ENCODE measurements around the gene MICOS13.
A peak's percentile ranks its signal among the peaks of the same experiment; 100 is the strongest.

DNA sequence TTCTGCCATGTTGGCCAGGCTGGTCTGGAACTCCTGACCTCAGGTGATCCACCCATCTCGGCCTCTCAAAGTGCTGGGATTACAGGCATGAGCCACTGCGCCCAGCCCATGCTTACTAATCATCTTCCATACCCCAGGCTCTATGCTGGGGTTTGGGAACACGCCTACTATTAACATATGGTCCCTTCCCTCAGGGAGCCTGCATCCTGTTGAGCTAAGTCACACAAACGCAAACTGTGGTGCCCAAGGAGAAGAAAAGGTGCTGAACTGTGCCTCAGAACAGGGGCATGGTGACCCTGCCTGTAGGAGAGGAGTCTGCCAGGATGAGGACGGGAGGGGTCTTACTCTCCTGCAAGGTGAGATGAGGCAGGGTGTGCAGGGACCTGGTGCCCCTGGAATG lies 5.6 kb downstream of the MICOS13 start:
- TF ChIP-seq ZNF48 (tag by site-specific recombination; IDR thresholded peaks at IDR 0.05) (no peak), ZNF24 (tag by site-specific recombination; IDR thresholded peaks at IDR 0.05) (no peak), ZBTB48 (tag by site-specific recombination; IDR thresholded peaks at IDR 0.05) (0 out of 2 replicates have a peak, but pooled peaks have one; percentile 22), BCL11A (tag by site-specific recombination; IDR thresholded peaks at IDR 0.05; ENCODE audit: low read depth) (no peak), ZNF184 (tag by site-specific recombination; IDR thresholded peaks at IDR 0.05) (no peak), ZNF133 (tag by site-specific recombination; IDR thresholded peaks at IDR 0.05) (no peak), SALL2 (tag by site-specific recombination; IDR thresholded peaks at IDR 0.05; ENCODE audit: borderline replicate concordance) (no peak), ZNF112 (tag by site-specific recombination; IDR thresholded peaks at IDR 0.05) (no peak)
- TF ChIP-seq, protein P1, sequence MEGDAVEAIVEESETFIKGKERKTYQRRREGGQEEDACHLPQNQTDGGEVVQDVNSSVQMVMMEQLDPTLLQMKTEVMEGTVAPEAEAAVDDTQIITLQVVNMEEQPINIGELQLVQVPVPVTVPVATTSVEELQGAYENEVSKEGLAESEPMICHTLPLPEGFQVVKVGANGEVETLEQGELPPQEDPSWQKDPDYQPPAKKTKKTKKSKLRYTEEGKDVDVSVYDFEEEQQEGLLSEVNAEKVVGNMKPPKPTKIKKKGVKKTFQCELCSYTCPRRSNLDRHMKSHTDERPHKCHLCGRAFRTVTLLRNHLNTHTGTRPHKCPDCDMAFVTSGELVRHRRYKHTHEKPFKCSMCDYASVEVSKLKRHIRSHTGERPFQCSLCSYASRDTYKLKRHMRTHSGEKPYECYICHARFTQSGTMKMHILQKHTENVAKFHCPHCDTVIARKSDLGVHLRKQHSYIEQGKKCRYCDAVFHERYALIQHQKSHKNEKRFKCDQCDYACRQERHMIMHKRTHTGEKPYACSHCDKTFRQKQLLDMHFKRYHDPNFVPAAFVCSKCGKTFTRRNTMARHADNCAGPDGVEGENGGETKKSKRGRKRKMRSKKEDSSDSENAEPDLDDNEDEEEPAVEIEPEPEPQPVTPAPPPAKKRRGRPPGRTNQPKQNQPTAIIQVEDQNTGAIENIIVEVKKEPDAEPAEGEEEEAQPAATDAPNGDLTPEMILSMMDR (tag by site-specific recombination; IDR thresholded peaks at IDR 0.05) = no peak
- TF ChIP-seq, protein P2, sequence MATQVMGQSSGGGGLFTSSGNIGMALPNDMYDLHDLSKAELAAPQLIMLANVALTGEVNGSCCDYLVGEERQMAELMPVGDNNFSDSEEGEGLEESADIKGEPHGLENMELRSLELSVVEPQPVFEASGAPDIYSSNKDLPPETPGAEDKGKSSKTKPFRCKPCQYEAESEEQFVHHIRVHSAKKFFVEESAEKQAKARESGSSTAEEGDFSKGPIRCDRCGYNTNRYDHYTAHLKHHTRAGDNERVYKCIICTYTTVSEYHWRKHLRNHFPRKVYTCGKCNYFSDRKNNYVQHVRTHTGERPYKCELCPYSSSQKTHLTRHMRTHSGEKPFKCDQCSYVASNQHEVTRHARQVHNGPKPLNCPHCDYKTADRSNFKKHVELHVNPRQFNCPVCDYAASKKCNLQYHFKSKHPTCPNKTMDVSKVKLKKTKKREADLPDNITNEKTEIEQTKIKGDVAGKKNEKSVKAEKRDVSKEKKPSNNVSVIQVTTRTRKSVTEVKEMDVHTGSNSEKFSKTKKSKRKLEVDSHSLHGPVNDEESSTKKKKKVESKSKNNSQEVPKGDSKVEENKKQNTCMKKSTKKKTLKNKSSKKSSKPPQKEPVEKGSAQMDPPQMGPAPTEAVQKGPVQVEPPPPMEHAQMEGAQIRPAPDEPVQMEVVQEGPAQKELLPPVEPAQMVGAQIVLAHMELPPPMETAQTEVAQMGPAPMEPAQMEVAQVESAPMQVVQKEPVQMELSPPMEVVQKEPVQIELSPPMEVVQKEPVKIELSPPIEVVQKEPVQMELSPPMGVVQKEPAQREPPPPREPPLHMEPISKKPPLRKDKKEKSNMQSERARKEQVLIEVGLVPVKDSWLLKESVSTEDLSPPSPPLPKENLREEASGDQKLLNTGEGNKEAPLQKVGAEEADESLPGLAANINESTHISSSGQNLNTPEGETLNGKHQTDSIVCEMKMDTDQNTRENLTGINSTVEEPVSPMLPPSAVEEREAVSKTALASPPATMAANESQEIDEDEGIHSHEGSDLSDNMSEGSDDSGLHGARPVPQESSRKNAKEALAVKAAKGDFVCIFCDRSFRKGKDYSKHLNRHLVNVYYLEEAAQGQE (tag by site-specific recombination; IDR thresholded peaks at IDR 0.05) = no peak
- TF ChIP-seq, protein P3, sequence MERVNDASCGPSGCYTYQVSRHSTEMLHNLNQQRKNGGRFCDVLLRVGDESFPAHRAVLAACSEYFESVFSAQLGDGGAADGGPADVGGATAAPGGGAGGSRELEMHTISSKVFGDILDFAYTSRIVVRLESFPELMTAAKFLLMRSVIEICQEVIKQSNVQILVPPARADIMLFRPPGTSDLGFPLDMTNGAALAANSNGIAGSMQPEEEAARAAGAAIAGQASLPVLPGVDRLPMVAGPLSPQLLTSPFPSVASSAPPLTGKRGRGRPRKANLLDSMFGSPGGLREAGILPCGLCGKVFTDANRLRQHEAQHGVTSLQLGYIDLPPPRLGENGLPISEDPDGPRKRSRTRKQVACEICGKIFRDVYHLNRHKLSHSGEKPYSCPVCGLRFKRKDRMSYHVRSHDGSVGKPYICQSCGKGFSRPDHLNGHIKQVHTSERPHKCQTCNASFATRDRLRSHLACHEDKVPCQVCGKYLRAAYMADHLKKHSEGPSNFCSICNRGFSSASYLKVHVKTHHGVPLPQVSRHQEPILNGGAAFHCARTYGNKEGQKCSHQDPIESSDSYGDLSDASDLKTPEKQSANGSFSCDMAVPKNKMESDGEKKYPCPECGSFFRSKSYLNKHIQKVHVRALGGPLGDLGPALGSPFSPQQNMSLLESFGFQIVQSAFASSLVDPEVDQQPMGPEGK (tag by site-specific recombination; IDR thresholded peaks at IDR 0.05) = no peak
- TF ChIP-seq, protein P4, sequence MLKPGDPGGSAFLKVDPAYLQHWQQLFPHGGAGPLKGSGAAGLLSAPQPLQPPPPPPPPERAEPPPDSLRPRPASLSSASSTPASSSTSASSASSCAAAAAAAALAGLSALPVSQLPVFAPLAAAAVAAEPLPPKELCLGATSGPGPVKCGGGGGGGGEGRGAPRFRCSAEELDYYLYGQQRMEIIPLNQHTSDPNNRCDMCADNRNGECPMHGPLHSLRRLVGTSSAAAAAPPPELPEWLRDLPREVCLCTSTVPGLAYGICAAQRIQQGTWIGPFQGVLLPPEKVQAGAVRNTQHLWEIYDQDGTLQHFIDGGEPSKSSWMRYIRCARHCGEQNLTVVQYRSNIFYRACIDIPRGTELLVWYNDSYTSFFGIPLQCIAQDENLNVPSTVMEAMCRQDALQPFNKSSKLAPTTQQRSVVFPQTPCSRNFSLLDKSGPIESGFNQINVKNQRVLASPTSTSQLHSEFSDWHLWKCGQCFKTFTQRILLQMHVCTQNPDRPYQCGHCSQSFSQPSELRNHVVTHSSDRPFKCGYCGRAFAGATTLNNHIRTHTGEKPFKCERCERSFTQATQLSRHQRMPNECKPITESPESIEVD (tag by site-specific recombination; IDR thresholded peaks at IDR 0.05) = no peak

All from HEK293 (cell line).